ENCODE measurements around the gene IRX4. TPM values are rescaled to one million over a fixed set of nuclear protein-coding genes. Genes with fewer than 3 reads are reported as not detected.

The IRX4 gene
- polyA plus RNA-seq, 1 of the 3 experiments (the other 2 are of a cell fraction), result not detected

- H3K9me2 ChIP-seq, result no peaks in the 10 kb centered on the region
- no peaks in the 10 kb centered on the region for H3K79me2 ChIP-seq (ENCODE audit: insufficient read depth)
- no peaks in the 10 kb centered on the region for H3K9me3 ChIP-seq
- H3F3A ChIP-seq (replicated peaks; ENCODE audit: insufficient read depth), result no peaks in the 10 kb centered on the region
- no peaks in the 10 kb centered on the region for H3K4me1 ChIP-seq (ENCODE audit: control insufficient read depth in 1 of 2, insufficient read depth in 2 of 2, low read depth in 1 of 2, low read length in 1 of 2)
- CTCF ChIA-PET, result no interaction called here
- peaks cover 61% of the 10 kb centered on the region for H3K27me3 ChIP-seq (ENCODE audit: insufficient read depth)
- no peaks in the 10 kb centered on the region for H3K36me3 ChIP-seq (replicated peaks in 1 of 2; ENCODE audit: control insufficient read depth in 1 of 2, insufficient read depth in 2 of 2, low read length in 1 of 2)
- POLR2A ChIA-PET, result no interaction called here
- no peak for TF ChIP-seq SMC3 (IDR thresholded peaks at IDR 0.05; ENCODE audit: low read depth, low read length)
- TF ChIP-seq ZBTB33 (IDR thresholded peaks at IDR 0.05; ENCODE audit: borderline replicate concordance, low read depth), result no peak
- TF ChIP-seq JUND (IDR thresholded peaks at IDR 0.05), result no peak
- no peak for TF ChIP-seq YY1 (IDR thresholded peaks at IDR 0.05; ENCODE audit: low read depth)
- TF ChIP-seq USF2 (IDR thresholded peaks at IDR 0.05; ENCODE audit: borderline replicate concordance, low read depth, low read length), result no peak
- no peak for TF ChIP-seq RXRA (IDR thresholded peaks at IDR 0.05; ENCODE audit: borderline replicate concordance, low read depth)
- TF ChIP-seq FOXM1 (IDR thresholded peaks at IDR 0.05; ENCODE audit: low read depth), result no peak
- TF ChIP-seq GATA2 (CRISPR knock-in tag; IDR thresholded peaks at IDR 0.05), result no peak
- no peak for TF ChIP-seq SIN3A (IDR thresholded peaks at IDR 0.05; ENCODE audit: borderline replicate concordance, low read depth, low read length)
- TF ChIP-seq POLR2AphosphoS5 (IDR thresholded peaks at IDR 0.05; ENCODE audit: low read depth, low read length), result no peak
- TF ChIP-seq TEAD4 (IDR thresholded peaks at IDR 0.05; ENCODE audit: borderline replicate concordance, insufficient read depth), result no peak
- no peak for DNase-seq
- H3K27ac ChIP-seq (ENCODE audit: low read depth in 2 of 2, low read length in 1 of 2), result no peak overlapping the region
- no peak overlapping the region for H3K9ac ChIP-seq
- H3K4me3 ChIP-seq (ENCODE audit: low read depth in 2 of 2, low read length in 1 of 2), result no peak overlapping the region
- 10% methylated on average over 6 of the region's 6 CpGs for WGBS (ENCODE audit: low lambda C conversion rate)
- no peak overlapping the region for H2AFZ ChIP-seq (ENCODE audit: low read depth)
- H4K20me1 ChIP-seq (ENCODE audit: insufficient read depth), result no peaks in the 10 kb centered on the region
- H3K4me2 ChIP-seq, result no peak overlapping the region
These were observed 37.0 kb upstream of the IRX4 start for GRCh38 chr5:1919750-1920149.

DNA sequence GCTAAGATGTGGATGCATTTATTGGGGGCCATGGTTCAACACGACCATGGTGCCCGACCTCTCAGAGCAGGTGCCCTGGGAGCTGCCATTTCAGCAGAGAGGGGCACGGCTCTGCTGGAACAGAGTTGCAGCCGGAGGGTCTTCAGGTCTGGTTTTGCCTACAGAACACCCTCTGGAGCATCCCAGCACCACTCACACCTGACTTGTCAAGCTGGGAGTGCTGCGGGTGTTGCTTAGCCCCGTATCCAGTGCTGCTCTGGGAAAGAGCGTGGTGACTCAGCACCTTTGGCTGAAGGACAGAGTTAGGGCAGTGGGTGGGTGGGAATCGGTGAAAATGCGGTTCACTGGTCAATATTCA lies 36.5 kb upstream of the IRX4 start:
- no peaks in the 10 kb centered on the region for H3K36me3 ChIP-seq (replicated peaks in 1 of 2; ENCODE audit: control insufficient read depth in 1 of 2, insufficient read depth in 2 of 2, low read length in 1 of 2)
- 1% methylated on average over 9 of the region's 9 CpGs for WGBS (ENCODE audit: low lambda C conversion rate)
- no peak overlapping the region for H3K9ac ChIP-seq
- no peaks in the 10 kb centered on the region for H3K9me3 ChIP-seq
- POLR2A ChIA-PET, result no interaction called here
- no peak for DNase-seq
- no peak overlapping the region for H3K4me2 ChIP-seq
- CTCF ChIA-PET, result no interaction called here
- no peaks in the 10 kb centered on the region for H3F3A ChIP-seq (replicated peaks; ENCODE audit: insufficient read depth)
- H3K9me2 ChIP-seq, result no peaks in the 10 kb centered on the region
- no peaks in the 10 kb centered on the region for H3K79me2 ChIP-seq (ENCODE audit: insufficient read depth)
- no peaks in the 10 kb centered on the region for H4K20me1 ChIP-seq (ENCODE audit: insufficient read depth)
- no peak overlapping the region for H2AFZ ChIP-seq (ENCODE audit: low read depth)
- peaks cover 67% of the 10 kb centered on the region for H3K27me3 ChIP-seq (ENCODE audit: insufficient read depth)
- H3K27ac ChIP-seq (ENCODE audit: low read depth in 2 of 2, low read length in 1 of 2), result no peak overlapping the region
- TF ChIP-seq MEF2A (IDR thresholded peaks at IDR 0.05; ENCODE audit: borderline replicate concordance, low read depth) (no peak), EZH2phosphoT487 (IDR thresholded peaks at IDR 0.05; ENCODE audit: borderline replicate concordance, low read depth) (no peak), USF2 (IDR thresholded peaks at IDR 0.05; ENCODE audit: borderline replicate concordance, low read depth, low read length) (no peak), ZBTB33 (IDR thresholded peaks at IDR 0.05; ENCODE audit: borderline replicate concordance, low read depth) (no peak), POLR2AphosphoS5 (IDR thresholded peaks at IDR 0.05; ENCODE audit: low read depth, low read length) (no peak)
- TF ChIP-seq, protein P1, sequence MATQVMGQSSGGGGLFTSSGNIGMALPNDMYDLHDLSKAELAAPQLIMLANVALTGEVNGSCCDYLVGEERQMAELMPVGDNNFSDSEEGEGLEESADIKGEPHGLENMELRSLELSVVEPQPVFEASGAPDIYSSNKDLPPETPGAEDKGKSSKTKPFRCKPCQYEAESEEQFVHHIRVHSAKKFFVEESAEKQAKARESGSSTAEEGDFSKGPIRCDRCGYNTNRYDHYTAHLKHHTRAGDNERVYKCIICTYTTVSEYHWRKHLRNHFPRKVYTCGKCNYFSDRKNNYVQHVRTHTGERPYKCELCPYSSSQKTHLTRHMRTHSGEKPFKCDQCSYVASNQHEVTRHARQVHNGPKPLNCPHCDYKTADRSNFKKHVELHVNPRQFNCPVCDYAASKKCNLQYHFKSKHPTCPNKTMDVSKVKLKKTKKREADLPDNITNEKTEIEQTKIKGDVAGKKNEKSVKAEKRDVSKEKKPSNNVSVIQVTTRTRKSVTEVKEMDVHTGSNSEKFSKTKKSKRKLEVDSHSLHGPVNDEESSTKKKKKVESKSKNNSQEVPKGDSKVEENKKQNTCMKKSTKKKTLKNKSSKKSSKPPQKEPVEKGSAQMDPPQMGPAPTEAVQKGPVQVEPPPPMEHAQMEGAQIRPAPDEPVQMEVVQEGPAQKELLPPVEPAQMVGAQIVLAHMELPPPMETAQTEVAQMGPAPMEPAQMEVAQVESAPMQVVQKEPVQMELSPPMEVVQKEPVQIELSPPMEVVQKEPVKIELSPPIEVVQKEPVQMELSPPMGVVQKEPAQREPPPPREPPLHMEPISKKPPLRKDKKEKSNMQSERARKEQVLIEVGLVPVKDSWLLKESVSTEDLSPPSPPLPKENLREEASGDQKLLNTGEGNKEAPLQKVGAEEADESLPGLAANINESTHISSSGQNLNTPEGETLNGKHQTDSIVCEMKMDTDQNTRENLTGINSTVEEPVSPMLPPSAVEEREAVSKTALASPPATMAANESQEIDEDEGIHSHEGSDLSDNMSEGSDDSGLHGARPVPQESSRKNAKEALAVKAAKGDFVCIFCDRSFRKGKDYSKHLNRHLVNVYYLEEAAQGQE (IDR thresholded peaks at IDR 0.05; ENCODE audit: low read depth, low read length), result no peak
- no peaks in the 10 kb centered on the region for H3K4me1 ChIP-seq (ENCODE audit: control insufficient read depth in 1 of 2, insufficient read depth in 2 of 2, low read depth in 1 of 2, low read length in 1 of 2)
- no peak overlapping the region for H3K4me3 ChIP-seq (ENCODE audit: low read depth in 2 of 2, low read length in 1 of 2)

Measured in SK-N-SH (cell line).